Left lung (tissue), 10 donors: ENCODE results near the gene TTC31. TPM values are rescaled to one million over a fixed set of nuclear protein-coding genes. Genes with fewer than 3 reads are reported as not detected.
"Not testable (repeated sequence)": the region's sequence is repeated elsewhere in the genome, so short reads cannot be mapped to it uniquely, and the experiment has no call there.

Source experiments
- ATAC-seq: fragments of 200-7000 bp; cut with Tn5 transposase; one replicate; pipeline ENCODE4 v1.9.1; 2020; ENCODE audit warnings: moderate library complexity
- DNase-seq, 4 donors: peaks; one replicate each; pipeline ENCODE4 v3.0.0-alpha.2; 2013 to 2020
- H3K27ac ChIP-seq, 2 donors: fragments of 200-600 bp; sonication (generic) in 1 of 2; one replicate each; pipeline versions ENCODE4 v1.5.0 to v1.8.0; 2020 to 2021
- H3K27me3 ChIP-seq, 2 donors: fragments of 200-600 bp; sonication (generic) in 1 of 2; one replicate each; pipeline versions ENCODE4 v1.5.0 to v1.8.0; 2020 to 2021
- H3K36me3 ChIP-seq, 2 donors: fragments of 200-600 bp; sonication (generic) in 1 of 2; one replicate each; pipeline versions ENCODE4 v1.5.0 to v1.8.0; 2020 to 2021
- H3K4me1 ChIP-seq, 2 donors: fragments of 200-600 bp; one replicate each; pipeline ENCODE4 v1.8.0; 2021
- H3K4me3 ChIP-seq, 2 donors: fragments of 200-600 bp; sonication (generic) in 1 of 2; one replicate each; pipeline versions ENCODE4 v1.5.0 to v1.8.0; 2020 to 2021; ENCODE audit warnings: mild to moderate bottlenecking in 1 of 2
- H3K9me3 ChIP-seq, 2 donors: fragments of 200-600 bp; sonication (generic) in 1 of 2; one replicate each; pipeline versions ENCODE4 v1.5.0 to v1.8.0; 2020 to 2021
- CTCF ChIP-seq, 2 donors: fragments of 200-600 bp; sonication (generic) in 1 of 2; IDR thresholded peaks; one replicate each; pipeline versions ENCODE4 v1.5.0 to v1.8.0; 2021; ENCODE audit warnings: antibody characterized with exemption in 2 of 2
- intact Hi-C, 2 donors: fragments of 100-400 bp; cut with DNase I; formaldehyde crosslinking; loops; one replicate each; pipeline versions ENCODE4 v1.11.2 to v1.14.2; 2022
- polyA plus RNA-seq, 6 donors: library from polyadenylated mRNA; unstranded; fragments of 120-200 nt; gene quantifications; one replicate each; pipeline ENCODE4 v1.2.1, GENCODE V29; 2013; ENCODE audit not compliant: insufficient read length in 6 of 6
- total RNA-seq, 2 donors: library from RNA; stranded (reverse); fragmentation: NEBNext Ultra II Directional; extraction: Animal tissue kit (Norgen Biotek cat#: 25700); gene quantifications; one replicate each; pipeline ENCODE4 v1.2.1, GENCODE V29; 2021
- donor health status: DM: no; HTN: yes; CAD: no.
- donor health status: DM: no; HTN: no; CAD: no.

Gene TTC31
- total and polyA plus RNA-seq, 8 donors: 22.1 to 38.4 (median 33.5) TPM

GRCh38 chr2:74458132-74458937, 24.5 kb upstream of the TTC31 start, which contains the start of gene WBP1:
Gene WBP1, plus strand, starts transcription at chr2:74458438. Its CDS starts 165 bp downstream, at chr2:74458603.
- H3K9me3 ChIP-seq: no peaks in the 10 kb centered on the region
- peak; percentile 94 to 100 (median 100) for DNase-seq
- H3K4me3 ChIP-seq: peak within 1 kb of the TSS; percentile 74 to 80
- peaks cover 0 to 25% of the 10 kb centered on the region in 2 donors for H3K36me3 ChIP-seq
- H3K4me1 ChIP-seq: peaks cover 19 to 44% of the 10 kb centered on the region in 2 donors
- ATAC-seq: peak; percentile 91
- TF ChIP-seq CTCF (IDR thresholded peaks at IDR 0.05): no peak
- intact Hi-C loops: no loop called here
- H3K27me3 ChIP-seq: no peaks in the 10 kb centered on the region
- H3K27ac ChIP-seq: peak within 1 kb of the TSS; percentile 88 to 97

- peak overlapping the region; percentile 74 to 80 for H3K4me3 ChIP-seq
- TF ChIP-seq CTCF (IDR thresholded peaks at IDR 0.05): no peak
Measured at GRCh38 chr2:74458938-74459363, 23.9 kb upstream of the TTC31 start.

GRCh38 chr2:74459503-74460118, 23.3 kb upstream of the TTC31 start:
- H3K9me3 ChIP-seq, ATAC-seq, intact Hi-C loops: not testable (repeated sequence)

More at GRCh38 chr2:74458938-74459363, 23.9 kb upstream of the TTC31 start:
- Histone ChIP-seq H3K4me1 (peaks cover 21 to 50% of the 10 kb centered on the region in 2 donors), H3K27ac (peak overlapping the region; percentile 59 to 88), H3K27me3 (no peaks in the 10 kb centered on the region), H3K9me3 (no peaks in the 10 kb centered on the region), H3K36me3 (peaks cover 0 to 25% of the 10 kb centered on the region in 2 donors)
- DNase-seq: no peak
- intact Hi-C loops: no loop called here
- no peak for ATAC-seq

GRCh38 chr2:74460187-74460586, 22.7 kb upstream of the TTC31 start:
- H3K27me3 ChIP-seq, DNase-seq, intact Hi-C loops, H3K9me3 ChIP-seq, H3K4me3 ChIP-seq, H3K27ac ChIP-seq, ATAC-seq: not testable (repeated sequence)
- Histone ChIP-seq H3K36me3 (peaks cover 0 to 25% of the 10 kb centered on the region in 2 donors), H3K4me1 (peaks cover 24 to 56% of the 10 kb centered on the region in 2 donors)

More at GRCh38 chr2:74459503-74460118, 23.3 kb upstream of the TTC31 start:
- Histone ChIP-seq H3K36me3 (peaks cover 0 to 25% of the 10 kb centered on the region in 2 donors), H3K4me3 (peak overlapping the region in 1 of 2 donors; percentile 74), H3K4me1 (peaks cover 24 to 57% of the 10 kb centered on the region in 2 donors), H3K27ac (peak overlapping the region in 1 of 2 donors; percentile 88)
- not testable (repeated sequence) for H3K27me3 ChIP-seq, DNase-seq

GRCh38 chr2:74461187-74462053, 21.5 kb upstream of the TTC31 start:
- Histone ChIP-seq H3K27ac (no peak overlapping the region), H3K4me3 (no peak overlapping the region), H3K4me1 (peaks cover 22 to 52% of the 10 kb centered on the region in 2 donors), H3K9me3 (no peaks in the 10 kb centered on the region), H3K27me3 (no peaks in the 10 kb centered on the region), H3K36me3 (peaks cover 0 to 25% of the 10 kb centered on the region in 2 donors)
- intact Hi-C loops: no loop called here
- no peak for TF ChIP-seq CTCF (IDR thresholded peaks at IDR 0.05)
- no peak for DNase-seq
- no peak for ATAC-seq
